ENCODE results near the gene ARHGAP32. TPM values are rescaled to one million over a fixed set of nuclear protein-coding genes. Genes with fewer than 3 reads are reported as not detected.

Gene ARHGAP32
- total RNA-seq, 4 donors from 2014 or later, result 11.2 to 21.7 (median 18.1) TPM

DNA sequence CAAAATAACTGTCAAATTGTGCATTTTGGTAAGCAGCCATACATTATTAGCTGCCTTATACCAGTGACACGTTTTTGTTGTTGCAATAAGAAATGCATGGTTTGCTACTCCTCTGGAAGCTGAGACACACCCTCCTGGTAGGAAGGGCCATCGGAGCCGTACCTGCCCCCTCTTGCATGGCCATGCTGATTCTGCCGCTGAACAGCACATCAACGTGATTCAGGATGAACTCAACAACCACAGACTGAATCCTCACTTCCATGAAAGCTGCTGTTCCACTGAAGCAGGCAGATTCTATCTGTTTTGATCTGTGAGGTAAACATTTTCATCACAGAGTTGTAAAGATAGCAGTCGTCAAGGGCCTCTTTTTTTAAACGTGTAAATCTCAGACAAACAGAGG is 210.9 kb downstream of the ARHGAP32 start:
- ATAC-seq (ENCODE audit: low FRiP score) (no peak), DNase-seq (ENCODE audit: low spot score) (no peak)
- TF ChIP-seq, protein P1, sequence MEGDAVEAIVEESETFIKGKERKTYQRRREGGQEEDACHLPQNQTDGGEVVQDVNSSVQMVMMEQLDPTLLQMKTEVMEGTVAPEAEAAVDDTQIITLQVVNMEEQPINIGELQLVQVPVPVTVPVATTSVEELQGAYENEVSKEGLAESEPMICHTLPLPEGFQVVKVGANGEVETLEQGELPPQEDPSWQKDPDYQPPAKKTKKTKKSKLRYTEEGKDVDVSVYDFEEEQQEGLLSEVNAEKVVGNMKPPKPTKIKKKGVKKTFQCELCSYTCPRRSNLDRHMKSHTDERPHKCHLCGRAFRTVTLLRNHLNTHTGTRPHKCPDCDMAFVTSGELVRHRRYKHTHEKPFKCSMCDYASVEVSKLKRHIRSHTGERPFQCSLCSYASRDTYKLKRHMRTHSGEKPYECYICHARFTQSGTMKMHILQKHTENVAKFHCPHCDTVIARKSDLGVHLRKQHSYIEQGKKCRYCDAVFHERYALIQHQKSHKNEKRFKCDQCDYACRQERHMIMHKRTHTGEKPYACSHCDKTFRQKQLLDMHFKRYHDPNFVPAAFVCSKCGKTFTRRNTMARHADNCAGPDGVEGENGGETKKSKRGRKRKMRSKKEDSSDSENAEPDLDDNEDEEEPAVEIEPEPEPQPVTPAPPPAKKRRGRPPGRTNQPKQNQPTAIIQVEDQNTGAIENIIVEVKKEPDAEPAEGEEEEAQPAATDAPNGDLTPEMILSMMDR (IDR thresholded peaks at IDR 0.05), result no peak

DNA sequence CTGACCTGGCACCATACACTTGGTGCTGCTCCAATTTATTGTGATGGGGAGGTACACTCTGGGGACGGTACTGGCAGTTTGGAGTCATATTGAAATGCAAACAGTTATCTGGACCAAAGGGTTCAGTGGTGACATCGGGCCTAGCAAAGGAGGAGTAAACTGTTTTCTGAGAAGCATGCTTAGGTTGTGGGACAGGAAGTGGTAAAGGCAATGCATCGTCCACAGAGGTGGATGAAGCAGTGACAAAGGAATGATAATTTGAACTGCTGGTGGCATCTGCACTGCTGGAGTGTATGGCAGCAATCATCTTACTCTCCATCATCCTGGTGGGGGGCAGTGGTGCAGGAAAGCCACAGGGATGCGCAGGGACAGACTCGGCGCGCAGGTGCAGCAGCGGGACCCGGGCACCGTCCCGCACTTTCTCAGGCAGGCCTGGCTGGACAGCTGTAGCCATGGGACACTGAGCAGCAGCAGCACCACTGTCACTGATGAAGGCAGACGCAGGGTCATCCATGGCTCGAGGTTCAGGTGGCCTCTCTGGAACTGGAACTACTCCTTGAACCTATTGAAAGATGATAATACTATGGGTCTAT is 221.4 kb downstream of the ARHGAP32 start:
- ATAC-seq (ENCODE audit: low FRiP score), result no peak
- DNase-seq (ENCODE audit: low spot score), result no peak
- TF ChIP-seq, protein P1 (IDR thresholded peaks at IDR 0.05), result no peak

DNA sequence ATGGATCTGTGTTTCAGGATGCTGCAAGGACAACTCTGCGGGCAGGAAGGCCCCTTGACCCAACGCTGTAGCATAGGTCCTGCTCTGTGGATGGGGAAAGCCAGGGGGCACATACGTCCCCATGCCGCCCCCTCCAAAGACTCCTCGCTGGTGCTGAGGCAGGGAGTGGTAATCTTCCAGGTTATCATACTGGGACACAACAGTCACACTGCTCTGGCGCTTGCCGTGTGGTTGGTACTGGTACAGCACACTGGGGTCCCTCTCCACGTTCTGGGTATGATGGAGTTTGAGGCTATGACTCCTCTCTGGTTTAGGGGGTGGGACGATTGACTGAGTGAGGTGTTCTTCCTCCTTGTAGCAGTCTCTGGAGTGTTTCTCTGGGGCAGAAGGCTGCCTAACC is 223.2 kb downstream of the ARHGAP32 start:
- TF ChIP-seq, protein P1 (IDR thresholded peaks at IDR 0.05), result no peak
- ATAC-seq (ENCODE audit: low FRiP score), result no peak
- DNase-seq (ENCODE audit: low spot score), result no peak

DNA sequence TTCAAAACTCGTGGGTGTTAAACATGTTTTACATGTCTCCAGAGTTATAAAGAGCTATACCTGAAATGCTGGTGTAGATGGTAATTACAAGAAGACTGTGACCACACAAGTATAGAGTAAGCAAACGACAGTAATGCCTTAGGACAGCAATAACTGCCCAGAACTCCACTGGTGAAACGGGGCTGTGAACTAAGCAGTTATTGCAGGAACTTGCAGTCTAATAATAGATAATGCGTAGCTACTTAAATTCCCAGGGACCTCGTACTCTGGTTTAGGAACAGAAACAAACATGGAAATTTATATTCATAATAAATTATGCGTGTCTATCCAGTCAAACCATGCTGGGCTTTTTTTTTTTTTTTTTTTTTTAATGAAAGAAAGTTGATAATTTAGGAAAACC is 224.5 kb downstream of the ARHGAP32 start:
- no peak for DNase-seq (ENCODE audit: low spot score)
- TF ChIP-seq, protein P1 (IDR thresholded peaks at IDR 0.05), result no peak
- ATAC-seq (ENCODE audit: low FRiP score), result no peak

DNA sequence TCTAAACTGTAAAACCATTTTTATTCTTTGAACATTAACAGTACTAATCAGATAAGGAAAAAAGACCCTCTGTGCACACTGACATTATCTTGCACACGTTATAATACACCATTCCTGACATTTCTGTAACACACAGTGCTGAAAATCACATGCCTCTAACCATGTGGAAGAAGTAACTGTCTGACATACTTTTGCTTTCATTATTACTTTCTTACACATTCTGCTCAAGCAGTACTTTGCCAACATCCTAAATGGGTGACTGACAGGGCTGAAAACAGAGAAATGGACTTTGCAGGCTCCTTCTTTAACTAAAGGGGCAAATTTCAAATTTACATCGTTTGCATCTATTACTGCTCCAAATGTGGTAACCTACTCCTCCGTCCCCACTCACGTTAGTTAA is 226.6 kb downstream of the ARHGAP32 start:
- ATAC-seq (ENCODE audit: low FRiP score), result no peak
- TF ChIP-seq, protein P1 (IDR thresholded peaks at IDR 0.05), result no peak
- DNase-seq (ENCODE audit: low spot score), result no peak

DNA sequence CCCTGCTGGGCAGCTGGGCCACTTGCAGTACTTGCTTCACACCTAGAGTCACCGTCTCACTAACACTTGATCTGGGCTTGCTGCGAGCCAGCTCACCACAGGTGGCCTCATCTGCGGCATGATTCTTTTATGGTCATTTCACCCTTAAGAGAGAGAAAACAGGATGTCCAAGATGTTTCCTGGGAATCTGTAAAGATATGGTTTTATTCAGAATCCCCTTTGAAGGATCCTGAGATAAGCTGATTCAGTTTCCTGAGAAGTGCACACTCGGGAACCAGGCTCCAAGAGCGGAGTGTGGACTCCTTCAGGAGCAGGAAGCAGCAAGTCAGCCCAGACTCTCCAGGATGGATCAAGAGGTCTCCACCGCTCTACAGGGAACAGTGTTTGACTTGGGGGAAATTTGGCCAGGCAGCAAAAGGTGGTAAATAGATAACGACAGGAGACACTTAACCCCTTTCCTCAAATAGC is 227.6 kb downstream of the ARHGAP32 start:
- no peak for DNase-seq (ENCODE audit: low spot score)
- ATAC-seq (ENCODE audit: low FRiP score), result no peak
- TF ChIP-seq, protein P1 (IDR thresholded peaks at IDR 0.05), result no peak

DNA sequence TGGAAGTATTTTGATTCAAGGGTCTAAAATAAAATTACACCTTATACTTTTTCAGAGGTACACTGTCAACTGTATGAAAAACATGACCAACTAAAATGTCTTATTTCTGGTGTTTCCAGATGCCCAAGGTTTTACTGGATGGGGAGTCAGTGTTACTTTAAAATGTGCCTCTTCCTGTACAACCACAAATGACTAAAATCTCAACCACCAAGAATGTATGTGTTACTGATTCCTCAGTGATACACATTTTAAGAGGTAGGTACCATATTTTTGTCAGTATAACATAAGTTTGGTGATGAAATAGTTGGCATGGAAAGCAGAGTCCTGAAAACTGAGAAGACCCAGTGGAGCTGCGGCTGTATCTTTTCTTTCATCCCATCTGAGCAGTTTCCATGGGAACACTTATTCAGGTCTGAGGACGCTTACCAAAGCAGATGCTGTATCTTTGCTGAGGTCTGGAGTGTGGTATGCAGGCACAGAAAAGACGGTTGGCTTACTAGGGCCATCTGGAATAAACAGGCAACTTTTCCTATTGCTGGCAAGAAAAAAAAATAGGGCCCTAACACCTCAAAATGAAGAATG is 228.3 kb downstream of the ARHGAP32 start:
- ATAC-seq (ENCODE audit: low FRiP score) (no peak), DNase-seq (ENCODE audit: low spot score) (no peak)
- TF ChIP-seq, protein P1 (IDR thresholded peaks at IDR 0.05), result no peak
